IPS-20b (cell line): ENCODE measurements around the gene GSTP1.
"Not testable (repeated sequence)": the region's sequence is repeated elsewhere in the genome, so short reads cannot be mapped to it uniquely, and the experiment has no call there.

Experiments used
- H3K27ac ChIP-seq: one replicate; pipeline ENCODE4 v1.5.1; 2013; ENCODE audit warnings: low read length
- H3K27me3 ChIP-seq: 2 replicates; pipeline ENCODE4 v1.6.1; 2013; ENCODE audit warnings: mild to moderate bottlenecking, low read length, inconsistent platforms; ENCODE audit not compliant: insufficient read depth
- H3K36me3 ChIP-seq: 2 replicates; pipeline ENCODE4 v1.6.1; 2013; ENCODE audit warnings: low read depth, mild to moderate bottlenecking, inconsistent platforms, low read length, moderate library complexity; ENCODE audit not compliant: insufficient read depth
- H3K4me1 ChIP-seq: 2 replicates; pipeline ENCODE4 v1.6.1; 2013; ENCODE audit warnings: mild to moderate bottlenecking, control low read depth, inconsistent platforms, low read length, moderate library complexity; ENCODE audit not compliant: insufficient read depth
- H3K4me3 ChIP-seq: 2 replicates; pipeline ENCODE4 v1.5.1; 2013; ENCODE audit warnings: mild to moderate bottlenecking, low read length, inconsistent platforms
- H3K9ac ChIP-seq: 2 replicates; pipeline ENCODE4 v1.6.1; 2013; ENCODE audit warnings: low read depth, mild to moderate bottlenecking, inconsistent platforms, low read length, moderate library complexity
- H3K9me3 ChIP-seq: 2 replicates; pipeline ENCODE4 v1.6.1; 2013; ENCODE audit warnings: mild to moderate bottlenecking, low read depth, low read length, inconsistent platforms; ENCODE audit not compliant: insufficient read depth

The GSTP1 gene

GRCh38 chr11:67619683-67620618, 36.3 kb downstream of the GSTP1 start:
- H3K36me3 ChIP-seq, H3K9me3 ChIP-seq, H3K27ac ChIP-seq: not testable (repeated sequence)
- Histone ChIP-seq H3K27me3 (peaks cover 48% of the 10 kb centered on the region), H3K4me1 (peaks cover 11% of the 10 kb centered on the region; the same call in 1 of the 2 replicates), H3K4me3 (peak overlapping the region; percentile 91), H3K9ac (peak overlapping the region; percentile 71)

- peaks cover 11% of the 10 kb centered on the region; the same call in 1 of the 2 replicates for H3K4me1 ChIP-seq
- H3K27me3 ChIP-seq: peaks cover 46% of the 10 kb centered on the region
- not testable (repeated sequence) for H3K9me3 ChIP-seq, H3K36me3 ChIP-seq, H3K27ac ChIP-seq
- H3K9ac ChIP-seq: peak overlapping the region; percentile 71
- peak overlapping the region; percentile 91 for H3K4me3 ChIP-seq
Observed at GRCh38 chr11:67620621-67621020, 37.0 kb downstream of the GSTP1 start.

- not testable (repeated sequence) for H3K4me1 ChIP-seq, H3K9me3 ChIP-seq, H3K36me3 ChIP-seq, H3K27ac ChIP-seq
- Histone ChIP-seq H3K4me3 (peak overlapping the region; percentile 91), H3K9ac (peak overlapping the region; percentile 71; the same call in 1 of the 2 replicates), H3K27me3 (peaks cover 34% of the 10 kb centered on the region)
Observed at GRCh38 chr11:67621928-67622327, 38.3 kb downstream of the GSTP1 start.

DNA sequence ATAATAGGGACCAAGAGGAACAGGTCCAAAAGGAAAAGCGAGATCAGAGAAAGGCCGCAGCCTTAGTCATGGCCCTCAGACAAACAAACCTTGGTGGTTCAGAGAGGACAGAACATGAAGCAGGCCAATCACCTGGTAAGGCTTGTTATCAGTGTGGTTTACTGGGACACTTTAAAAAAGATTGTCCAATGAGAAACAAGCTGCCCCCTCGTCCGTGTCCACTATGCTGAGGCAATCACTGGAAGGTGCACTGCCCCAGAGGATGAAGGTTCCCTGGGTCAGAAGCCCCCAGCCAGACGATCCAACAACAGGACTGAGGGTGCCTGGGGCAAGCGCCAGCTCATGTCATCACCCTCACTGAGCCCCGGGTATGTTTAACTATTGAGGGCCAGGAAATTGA, 39.3 kb downstream of the GSTP1 start:
- not testable (repeated sequence) for H3K4me1 ChIP-seq, H3K27ac ChIP-seq, H3K9ac ChIP-seq, H3K36me3 ChIP-seq, H3K9me3 ChIP-seq, H3K4me3 ChIP-seq
- H3K27me3 ChIP-seq: peaks cover 24% of the 10 kb centered on the region

GRCh38 chr11:67623795-67624194, 40.2 kb downstream of the GSTP1 start:
- H3K9ac ChIP-seq, H3K4me1 ChIP-seq, H3K27ac ChIP-seq, H3K4me3 ChIP-seq, H3K9me3 ChIP-seq, H3K36me3 ChIP-seq: not testable (repeated sequence)
- peaks cover 15% of the 10 kb centered on the region; the same call in 1 of the 2 replicates for H3K27me3 ChIP-seq

- not testable (repeated sequence) for H3K4me3 ChIP-seq, H3K9me3 ChIP-seq, H3K4me1 ChIP-seq, H3K9ac ChIP-seq, H3K27ac ChIP-seq, H3K27me3 ChIP-seq, H3K36me3 ChIP-seq
Observed at GRCh38 chr11:67626131-67626833, 42.7 kb downstream of the GSTP1 start.

DNA sequence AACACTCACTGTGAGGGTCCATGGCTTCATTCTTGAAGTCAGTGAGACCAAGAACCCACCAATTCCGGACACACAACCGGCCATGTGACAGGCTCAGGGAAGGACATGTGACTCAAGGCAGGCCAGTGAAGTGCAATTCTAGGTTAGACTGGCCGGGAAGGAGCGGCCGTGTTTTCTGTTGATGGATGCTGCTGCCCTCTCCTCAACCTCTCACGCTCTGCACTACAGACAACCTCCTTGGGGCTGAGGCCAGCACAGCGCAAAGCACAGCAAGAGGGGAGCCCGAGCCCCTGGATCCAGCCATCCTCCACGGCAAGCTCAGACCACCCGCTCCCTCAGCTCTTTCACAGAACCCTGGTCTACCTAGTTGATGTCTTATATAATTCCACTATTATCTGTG, 43.4 kb downstream of the GSTP1 start:
- Histone ChIP-seq H3K27ac (no peak overlapping the region), H3K27me3 (no peaks in the 10 kb centered on the region; the same call in 1 of the 2 replicates), H3K36me3 (peaks cover 8% of the 10 kb centered on the region; the same call in 1 of the 2 replicates), H3K4me1 (peaks cover 4% of the 10 kb centered on the region; the same call in 1 of the 2 replicates), H3K9ac (no peak overlapping the region), H3K4me3 (no peak overlapping the region), H3K9me3 (no peaks in the 10 kb centered on the region)

DNA sequence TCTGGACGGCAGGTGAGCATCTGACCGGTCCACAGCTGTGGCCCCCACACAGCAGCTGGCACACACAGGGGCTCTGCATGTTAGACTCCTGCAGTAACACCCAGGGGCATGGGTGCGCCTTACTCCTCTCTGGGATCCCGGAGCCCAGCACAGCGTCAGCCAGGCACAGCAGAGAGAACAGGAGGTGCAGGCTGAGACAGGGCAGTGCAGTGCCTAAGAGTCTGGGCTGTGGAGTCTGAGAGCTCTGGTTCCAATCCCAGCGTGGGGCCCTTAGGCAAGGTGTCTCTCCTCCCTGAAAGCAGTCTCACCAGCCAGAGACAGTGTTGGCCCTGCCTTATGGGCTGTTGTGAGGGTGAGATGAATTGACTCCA, 43.8 kb downstream of the GSTP1 start:
- H3K27me3 ChIP-seq: no peaks in the 10 kb centered on the region; the same call in 1 of the 2 replicates
- H3K4me1 ChIP-seq: peaks cover 4% of the 10 kb centered on the region; the same call in 1 of the 2 replicates
- peaks cover 8% of the 10 kb centered on the region; the same call in 1 of the 2 replicates for H3K36me3 ChIP-seq
- H3K4me3 ChIP-seq: no peak overlapping the region
- H3K9ac ChIP-seq: no peak overlapping the region
- H3K9me3 ChIP-seq: no peaks in the 10 kb centered on the region
- H3K27ac ChIP-seq: no peak overlapping the region

DNA sequence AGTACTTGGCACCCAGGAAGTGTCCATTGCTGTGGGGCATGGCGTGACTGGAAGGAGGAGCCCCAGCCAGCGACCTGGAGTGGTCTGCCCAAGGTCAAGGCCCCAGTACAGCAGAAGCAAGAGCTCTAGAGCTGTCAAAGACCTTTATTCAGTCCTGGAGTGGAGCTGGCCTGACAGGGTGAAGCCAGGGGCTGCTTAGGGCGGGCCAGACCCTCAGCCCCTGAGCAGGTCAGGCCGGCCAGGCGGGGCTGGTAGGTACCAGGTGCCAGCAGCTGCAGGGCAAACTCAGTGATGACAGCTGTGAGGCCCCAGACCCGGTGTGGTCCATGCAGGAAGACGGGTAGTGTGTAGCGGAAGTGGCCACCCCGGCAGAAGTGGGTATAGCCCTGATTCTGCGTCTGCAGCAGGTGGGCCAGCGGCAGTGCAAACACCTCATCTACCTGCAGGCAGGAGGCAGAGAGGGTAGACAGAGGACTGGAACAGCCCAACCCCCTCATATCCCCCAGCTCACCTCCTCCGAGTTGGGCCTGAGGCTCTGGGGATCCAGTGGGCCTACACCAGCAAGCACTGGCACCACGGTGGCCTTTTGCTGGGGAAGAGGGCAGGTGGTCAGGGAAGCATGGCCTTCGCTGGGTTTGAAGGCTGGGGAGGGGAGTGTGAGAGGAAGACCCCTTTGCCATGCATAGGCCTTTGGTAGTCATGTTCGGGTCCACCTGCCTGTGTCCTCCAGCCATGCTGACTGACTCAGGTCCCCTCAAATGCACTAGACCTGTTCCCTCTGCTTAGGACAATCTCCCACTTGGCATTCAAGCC, 44.4 kb downstream of the GSTP1 start:
- no peak overlapping the region for H3K4me3 ChIP-seq
- peaks cover 4% of the 10 kb centered on the region; the same call in 1 of the 2 replicates for H3K4me1 ChIP-seq
- no peak overlapping the region for H3K27ac ChIP-seq
- H3K9me3 ChIP-seq: no peaks in the 10 kb centered on the region
- H3K27me3 ChIP-seq: no peaks in the 10 kb centered on the region; the same call in 1 of the 2 replicates
- H3K9ac ChIP-seq: no peak overlapping the region
- H3K36me3 ChIP-seq: peaks cover 8% of the 10 kb centered on the region; the same call in 1 of the 2 replicates

- H3K9ac ChIP-seq: no peak overlapping the region; the same call in 1 of the 2 replicates
- peak overlapping the region; percentile 72; the same call in 1 of the 2 replicates for H3K4me3 ChIP-seq
- peaks cover 8% of the 10 kb centered on the region; the same call in 1 of the 2 replicates for H3K36me3 ChIP-seq
- no peak overlapping the region for H3K27ac ChIP-seq
- no peaks in the 10 kb centered on the region for H3K9me3 ChIP-seq
- no peaks in the 10 kb centered on the region; the same call in 1 of the 2 replicates for H3K27me3 ChIP-seq
- peaks cover 4% of the 10 kb centered on the region; the same call in 1 of the 2 replicates for H3K4me1 ChIP-seq
Observed at GRCh38 chr11:67628710-67629385, 45.2 kb downstream of the GSTP1 start.
